ENCODE data around the gene LMF2. TPM values are rescaled to one million over a fixed set of nuclear protein-coding genes. Genes with fewer than 3 reads are reported as not detected.
"Not testable (repeated sequence)": the region's sequence is repeated elsewhere in the genome, so short reads cannot be mapped to it uniquely, and the experiment has no call there.

Gene LMF2
- total and polyA plus RNA-seq, 2 of the 4 experiments (the other 2 are of a cell fraction) = 16.8 to 82.6 TPM

DNA sequence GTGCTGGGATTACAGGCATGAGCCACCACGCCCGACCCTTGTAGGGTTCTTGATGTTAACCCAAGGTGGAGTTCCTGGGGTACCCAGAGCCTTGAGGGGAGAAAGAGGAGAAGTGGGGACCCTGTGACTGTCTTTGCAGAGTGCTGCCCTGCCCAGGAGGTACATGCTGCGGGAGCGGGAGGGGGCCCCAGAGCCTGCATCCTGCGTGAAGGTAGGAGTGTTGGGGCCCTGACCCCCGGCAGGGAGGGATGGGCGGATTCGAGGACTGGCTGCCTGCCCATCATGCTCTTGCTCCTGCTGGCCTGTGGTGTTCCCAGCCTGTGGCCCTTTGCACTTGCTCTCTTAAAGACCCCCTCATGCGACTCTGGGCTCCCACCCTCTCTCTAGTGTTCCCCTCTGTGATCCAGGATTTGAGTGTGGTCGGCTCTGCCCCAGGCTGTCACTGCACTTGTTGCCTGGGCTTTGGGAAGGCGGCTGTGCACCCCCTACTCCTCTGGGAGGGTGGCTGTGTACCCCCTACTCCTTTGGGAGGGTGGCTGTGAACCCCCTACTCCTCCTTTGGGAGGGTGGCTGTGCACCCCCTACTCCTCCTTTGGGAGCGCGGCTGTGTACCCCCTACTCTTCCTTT is 13.4 kb upstream of the LMF2 start:
- H3K4me2 ChIP-seq (ENCODE audit: low read depth, low read length) = no peak overlapping the region
- intact Hi-C loops (cut with micrococcal nuclease) (no loop called here), dilution Hi-C loops (cut with HindIII; ENCODE audit: low sequenced_read_pairs, unreplicated experiment) (no loop called here), in situ Hi-C loops (cut with MboI; ENCODE audit: low sequenced_read_pairs) (no loop called here)
- no peak overlapping the region for H2AK5ac ChIP-seq (ENCODE audit: low read depth, low read length)
- no peak for TF ChIP-seq MXI1 (IDR thresholded peaks at IDR 0.05; ENCODE audit: borderline replicate concordance, low read depth, low read length)
- no peak for TF ChIP-seq RCOR1 (IDR thresholded peaks at IDR 0.05; ENCODE audit: insufficient replicate concordance, low read length)
- TF ChIP-seq BHLHE40 (IDR thresholded peaks at IDR 0.05; ENCODE audit: low read depth, low read length) = no peak
- no peak for TF ChIP-seq RAD21 (IDR thresholded peaks at IDR 0.05; ENCODE audit: low read length)
- TF ChIP-seq RFX5 (IDR thresholded peaks at IDR 0.05; ENCODE audit: low read depth, low read length) = no peak
- TF ChIP-seq CEBPB (IDR thresholded peaks at IDR 0.05; ENCODE audit: low read depth, low read length) = no peak
- TF ChIP-seq MAFK (IDR thresholded peaks at IDR 0.05; ENCODE audit: low read depth, low read length) = no peak
- no peak for TF ChIP-seq CHD1 (IDR thresholded peaks at IDR 0.05; ENCODE audit: low read depth, low read length)
- TF ChIP-seq NFE2L2 (IDR thresholded peaks at IDR 0.05; ENCODE audit: low read depth, low read length) = no peak
- no peak overlapping the region for H2BK15ac ChIP-seq (ENCODE audit: low read depth, low read length)
- no peak overlapping the region for H3K27ac ChIP-seq (ENCODE audit: insufficient read depth, low read length)
- H3K79me1 ChIP-seq (ENCODE audit: low read depth in 1 of 2, low read length in 2 of 2) = peaks cover 15 to 46% of the 10 kb centered on the region in 2 experiments
- peaks cover 48% of the 10 kb centered on the region for H3K36me3 ChIP-seq (ENCODE audit: control insufficient read depth, insufficient read depth, low read length)
- no peak for DNase-seq
- ATAC-seq (ENCODE audit: low read depth) = no peak
- peaks cover 2% of the 10 kb centered on the region; the same call in 1 of the 2 replicates for H3K9me1 ChIP-seq (ENCODE audit: insufficient read depth, low read length)
- H3K9ac ChIP-seq (ENCODE audit: low read depth, low read length) = no peak overlapping the region
- no peak overlapping the region for H2AK9ac ChIP-seq (replicated peaks; ENCODE audit: low read depth, low read length, poor library complexity)
- H2BK20ac ChIP-seq (ENCODE audit: low read depth, low read length) = no peak overlapping the region
- no peak overlapping the region for H3K56ac ChIP-seq (ENCODE audit: extremely low read depth, insufficient read depth, low read length)
- H4K20me1 ChIP-seq (ENCODE audit: insufficient read depth, low read length) = peaks cover 19% of the 10 kb centered on the region
- WGBS, 2 experiments (ENCODE audit: extremely low coverage in 2 of 2, insufficient read length in 1 of 2) = 90% methylated on average over 4 of the region's 13 CpGs; no CpG with 5 or more reads in 1 of the 2 experiments
- H4K91ac ChIP-seq (ENCODE audit: insufficient read depth, low read depth, low read length) = no peak overlapping the region
- no peaks in the 10 kb centered on the region for H3K27me3 ChIP-seq (ENCODE audit: control insufficient read depth, insufficient read depth, low read length)
- no peak overlapping the region for H3K14ac ChIP-seq (replicated peaks; ENCODE audit: low read depth, low read length)
- H3K4me1 ChIP-seq (ENCODE audit: control insufficient read depth, insufficient read depth, low read length) = peaks cover 5% of the 10 kb centered on the region
- BruUV-seq (replicated peaks) = no TSS peak
- no peak overlapping the region for H2AFZ ChIP-seq (replicated peaks; ENCODE audit: low read length, poor library complexity)
- no peak overlapping the region for H3K18ac ChIP-seq (ENCODE audit: low read depth, low read length)
- no peak overlapping the region for H3K23ac ChIP-seq (ENCODE audit: low read depth, low read length)
- H4K8ac ChIP-seq (ENCODE audit: low read depth in 2 of 2, low read length in 2 of 2) = no peak overlapping the region
- CTCF ChIA-PET = interaction anchor here (0.5 kb wide), 1 partner anchor 63 kb away, joined by 4 read pairs; no protein-coding TSS in a partner anchor
- no peak overlapping the region for H2BK5ac ChIP-seq (ENCODE audit: low read depth, low read length, poor library complexity, severe bottlenecking)
- no peak overlapping the region for H2BK120ac ChIP-seq (ENCODE audit: low read depth, low read length)
- H3K4me3 ChIP-seq (ENCODE audit: insufficient read depth, low read depth, low read length) = no peak overlapping the region
- no peak overlapping the region for H3K4ac ChIP-seq (ENCODE audit: low read depth, low read length)
- POLR2A ChIA-PET (ENCODE audit: unreplicated experiment) = no interaction called here
- H4K5ac ChIP-seq (ENCODE audit: low read depth, low read length) = no peak overlapping the region
- no peaks in the 10 kb centered on the region for H3K9me3 ChIP-seq (ENCODE audit: control insufficient read depth, insufficient read depth, low read length)

DNA sequence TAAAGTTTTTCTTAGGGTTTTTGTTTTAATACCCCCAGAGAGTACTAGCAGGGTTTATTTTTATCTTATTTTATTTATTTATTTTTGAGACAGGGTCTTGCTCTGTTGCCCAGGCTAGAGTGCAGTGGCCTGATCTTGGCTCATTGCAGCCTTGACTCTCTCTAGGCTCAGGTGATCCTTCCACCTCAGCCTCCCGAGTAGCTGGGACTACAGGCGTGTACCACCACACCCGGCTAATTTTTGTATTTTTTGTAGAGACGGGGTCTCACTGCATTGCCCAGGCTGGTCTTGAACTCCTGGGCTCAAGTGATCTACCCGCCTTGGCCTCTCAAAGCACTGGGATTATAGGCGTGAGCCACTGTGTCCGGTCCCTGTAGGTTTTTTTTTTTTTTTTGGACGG is 12.7 kb upstream of the LMF2 start:
- H3K4me1 ChIP-seq (ENCODE audit: control insufficient read depth, insufficient read depth, low read length); H2BK120ac ChIP-seq (ENCODE audit: low read depth, low read length); H3K27ac ChIP-seq (ENCODE audit: insufficient read depth, low read length); H3K4ac ChIP-seq (ENCODE audit: low read depth, low read length); DNase-seq; dilution Hi-C loops (cut with HindIII; ENCODE audit: low sequenced_read_pairs, unreplicated experiment); H2BK5ac ChIP-seq (ENCODE audit: low read depth, low read length, poor library complexity, severe bottlenecking); H2AK9ac ChIP-seq (replicated peaks; ENCODE audit: low read depth, low read length, poor library complexity); H3K14ac ChIP-seq (replicated peaks; ENCODE audit: low read depth, low read length); H3K23ac ChIP-seq (ENCODE audit: low read depth, low read length); H2BK15ac ChIP-seq (ENCODE audit: low read depth, low read length); H3K18ac ChIP-seq (ENCODE audit: low read depth, low read length); H2BK20ac ChIP-seq (ENCODE audit: low read depth, low read length); H3K9ac ChIP-seq (ENCODE audit: low read depth, low read length); H2AK5ac ChIP-seq (ENCODE audit: low read depth, low read length); H3K4me2 ChIP-seq (ENCODE audit: low read depth, low read length); H3K56ac ChIP-seq (ENCODE audit: extremely low read depth, insufficient read depth, low read length); H4K91ac ChIP-seq (ENCODE audit: insufficient read depth, low read depth, low read length); intact Hi-C loops (cut with micrococcal nuclease); H4K8ac ChIP-seq (ENCODE audit: low read depth in 2 of 2, low read length in 2 of 2); POLR2A ChIA-PET (ENCODE audit: unreplicated experiment); CTCF ChIA-PET; BruUV-seq (replicated peaks); H3K9me3 ChIP-seq (ENCODE audit: control insufficient read depth, insufficient read depth, low read length); H3K9me1 ChIP-seq (ENCODE audit: insufficient read depth, low read length); H2AFZ ChIP-seq (replicated peaks; ENCODE audit: low read length, poor library complexity); H4K5ac ChIP-seq (ENCODE audit: low read depth, low read length); ATAC-seq (ENCODE audit: low read depth); in situ Hi-C loops (cut with MboI; ENCODE audit: low sequenced_read_pairs); H3K4me3 ChIP-seq (ENCODE audit: insufficient read depth, low read depth, low read length); H3K27me3 ChIP-seq (ENCODE audit: control insufficient read depth, insufficient read depth, low read length): not testable (repeated sequence)
- H3K79me1 ChIP-seq (ENCODE audit: low read depth in 1 of 2, low read length in 2 of 2) = peaks cover 16 to 49% of the 10 kb centered on the region in 2 experiments
- peaks cover 19% of the 10 kb centered on the region for H4K20me1 ChIP-seq (ENCODE audit: insufficient read depth, low read length)
- peaks cover 48% of the 10 kb centered on the region for H3K36me3 ChIP-seq (ENCODE audit: control insufficient read depth, insufficient read depth, low read length)
- 97% methylated on average over 7 of the region's 8 CpGs; no CpG with 5 or more reads in 1 of the 2 experiments for WGBS, 2 experiments (ENCODE audit: extremely low coverage in 2 of 2, insufficient read length in 1 of 2)

Measured in IMR-90 (cell line).